Measurements from ENCODE around the gene UGT1A6. TPM values are rescaled to one million over a fixed set of nuclear protein-coding genes. Genes with fewer than 3 reads are reported as not detected.

Gene UGT1A6
- total RNA-seq, 6 experiments from 2014 or later: 79.4 to 315 (median 139) TPM

- Histone ChIP-seq H3K27ac (peak overlapping the region in 2 of 3 donors; percentile 10 to 92), H3K36me3 (peaks cover 0 to 6% (median 0%) of the 10 kb centered on the region in 4 donors), H3K9me3 (no peaks in the 10 kb centered on the region), H3K4me3 (peak overlapping the region in 1 of 3 donors; percentile 20), H3K27me3 (no peaks in the 10 kb centered on the region), H3K4me1 (peaks cover 0 to 67% (median 14%) of the 10 kb centered on the region in 4 donors)
- TF ChIP-seq CTCF (IDR thresholded peaks at IDR 0.05): no peak
- TF ChIP-seq POLR2A (IDR thresholded peaks at IDR 0.05): no peak
- intact Hi-C loops (cut with DNase I): no loop called here
- WGBS (ENCODE audit: insufficient coverage, low coverage, low lambda C conversion rate, missing lambda C conversion rate): 30% methylated on average over 7 of the region's 7 CpGs
- peak; percentile 40 to 76 (median 60) for ATAC-seq
- peak in 1 of 3 donors; percentile 68 for DNase-seq
Measured at GRCh38 chr2:233756429-233757081, 63.9 kb downstream of the UGT1A6 start.

- Histone ChIP-seq H3K36me3 (peaks cover 0 to 6% (median 0%) of the 10 kb centered on the region in 4 donors), H3K4me1 (peaks cover 0 to 51% (median 13%) of the 10 kb centered on the region in 4 donors), H3K27me3 (no peaks in the 10 kb centered on the region), H3K4me3 (peak overlapping the region in 1 of 3 donors; percentile 20), H3K27ac (peak overlapping the region in 1 of 3 donors; percentile 92), H3K9me3 (no peaks in the 10 kb centered on the region)
- TF ChIP-seq CTCF (IDR thresholded peaks at IDR 0.05) (no peak), POLR2A (IDR thresholded peaks at IDR 0.05) (no peak)
- DNase-seq (no peak), ATAC-seq (no peak)
- intact Hi-C loops (cut with DNase I): no loop called here
Measured at GRCh38 chr2:233758141-233758540, 65.5 kb downstream of the UGT1A6 start.

- H3K36me3 ChIP-seq: peaks cover 0 to 6% (median 0%) of the 10 kb centered on the region in 4 donors
- H3K27me3 ChIP-seq: no peaks in the 10 kb centered on the region
- H3K4me1 ChIP-seq: peaks cover 0 to 44% (median 13%) of the 10 kb centered on the region in 4 donors
- no peak for ATAC-seq
- H3K27ac ChIP-seq: peak overlapping the region in 1 of 3 donors; percentile 92
- TF ChIP-seq CTCF (IDR thresholded peaks at IDR 0.05) (no peak), POLR2A (IDR thresholded peaks at IDR 0.05) (no peak)
- no peaks in the 10 kb centered on the region for H3K9me3 ChIP-seq
- H3K4me3 ChIP-seq: peak overlapping the region in 1 of 3 donors; percentile 20
- DNase-seq: no peak
- intact Hi-C loops (cut with DNase I): no loop called here
- WGBS (ENCODE audit: insufficient coverage, low coverage, low lambda C conversion rate, missing lambda C conversion rate): 52% methylated on average over 2 of the region's 2 CpGs
Measured at GRCh38 chr2:233758849-233759248, 66.2 kb downstream of the UGT1A6 start.

- TF ChIP-seq CTCF (IDR thresholded peaks at IDR 0.05): no peak
- peak; percentile 66 for TF ChIP-seq POLR2A (IDR thresholded peaks at IDR 0.05)
- no peaks in the 10 kb centered on the region for H3K27me3 ChIP-seq
- H3K4me3 ChIP-seq: peak within 1 kb of the TSS; percentile 12 to 69 (median 69)
- 36% methylated on average over 6 of the region's 6 CpGs for WGBS (ENCODE audit: insufficient coverage, low coverage, low lambda C conversion rate, missing lambda C conversion rate)
- peak within 1 kb of the TSS; percentile 80 to 92 (median 91) for H3K27ac ChIP-seq
- DNase-seq (peak in 2 of 3 donors; percentile 58 to 83), ATAC-seq (peak; percentile 6 to 58 (median 42))
- no peaks in the 10 kb centered on the region for H3K9me3 ChIP-seq
- intact Hi-C loops (cut with DNase I): loop anchor here in 1 of 2 donors (5.0 kb wide), 1 partner anchor 43 kb away; the partner anchor contains the start of gene UGT1A4
- H3K36me3 ChIP-seq: peaks cover 0 to 2% (median 0%) of the 10 kb centered on the region in 4 donors
- H3K4me1 ChIP-seq: peaks cover 0 to 41% (median 16%) of the 10 kb centered on the region in 4 donors
Measured at GRCh38 chr2:233760043-233760442, 67.4 kb downstream of the UGT1A6 start, which contains the start of gene UGT1A1. Gene UGT1A1 (plus strand): TSS chr2:233760270. CDS start chr2:233760288, 18 bp downstream.

Measured in right lobe of liver (tissue), 6 donors.